ENCODE measurements around the gene APRT.

The APRT gene

GRCh38 chr16:88811769-88812512 lies at the start of gene APRT:
Gene APRT (minus strand): TSS chr16:88811928. CDS start chr16:88811899, 29 bp downstream.
- DNase-seq (ENCODE audit: low read depth in 2 of 2) = peak; percentile 80 to 84

- no peak for DNase-seq (ENCODE audit: low read depth in 2 of 2)
These were observed 49.6 kb upstream of the APRT start for GRCh38 chr16:88861359-88861758.

- no peak for DNase-seq (ENCODE audit: low read depth in 2 of 2)
These were observed 47.8 kb upstream of the APRT start for GRCh38 chr16:88859381-88860091.

- DNase-seq (ENCODE audit: low read depth in 2 of 2) = peak; percentile 14 to 21
These were observed 46.1 kb upstream of the APRT start for GRCh38 chr16:88857728-88858339.

GRCh38 chr16:88856828-88857727 lies 45.4 kb upstream of the APRT start, which contains the start of the genes GALNS and TRAPPC2L:
Gene GALNS (minus strand): TSS chr16:88856947. CDS start chr16:88856877, 70 bp downstream.
Gene TRAPPC2L (plus strand): TSS chr16:88857127. CDS start chr16:88857151, 24 bp downstream.
- peak; percentile 78 to 85 for DNase-seq (ENCODE audit: low read depth in 2 of 2)

GRCh38 chr16:88856122-88856827 lies 44.5 kb upstream of the APRT start:
- no peak for DNase-seq (ENCODE audit: low read depth in 2 of 2)

- no peak for DNase-seq (ENCODE audit: low read depth in 2 of 2)
These were observed 44.0 kb upstream of the APRT start for GRCh38 chr16:88855736-88856121.

- DNase-seq (ENCODE audit: low read depth in 2 of 2) = no peak
These were observed 43.4 kb upstream of the APRT start for GRCh38 chr16:88855176-88855575.

- DNase-seq (ENCODE audit: low read depth in 2 of 2) = no peak
These were observed 42.8 kb upstream of the APRT start for GRCh38 chr16:88854306-88855111.

- DNase-seq (ENCODE audit: low read depth in 2 of 2) = no peak
These were observed 41.7 kb upstream of the APRT start for GRCh38 chr16:88853325-88853941.

GRCh38 chr16:88851616-88852015 lies 39.9 kb upstream of the APRT start:
- DNase-seq (ENCODE audit: low read depth in 2 of 2) = no peak

GRCh38 chr16:88850531-88851199 lies 38.9 kb upstream of the APRT start:
- no peak for DNase-seq (ENCODE audit: low read depth in 2 of 2)

GRCh38 chr16:88848557-88848956 lies 36.8 kb upstream of the APRT start:
- DNase-seq (ENCODE audit: low read depth in 2 of 2) = no peak

- DNase-seq (ENCODE audit: low read depth in 2 of 2) = no peak
These were observed 35.9 kb upstream of the APRT start for GRCh38 chr16:88847654-88848053.

GRCh38 chr16:88846088-88846487 lies 34.4 kb upstream of the APRT start:
- no peak for DNase-seq (ENCODE audit: low read depth in 2 of 2)

GRCh38 chr16:88844419-88845036 lies 32.8 kb upstream of the APRT start:
- no peak for DNase-seq (ENCODE audit: low read depth in 2 of 2)

- DNase-seq (ENCODE audit: low read depth in 2 of 2) = no peak
These were observed 31.5 kb upstream of the APRT start for GRCh38 chr16:88843256-88843655.

- DNase-seq (ENCODE audit: low read depth in 2 of 2) = no peak
These were observed 31.1 kb upstream of the APRT start for GRCh38 chr16:88842806-88843205.
